GM10266 (cell line): Measurements from ENCODE around the gene ZNF846.
"Not testable (repeated sequence)": the region's sequence is repeated elsewhere in the genome, so short reads cannot be mapped to it uniquely, and the experiment has no call there.

Experiments used
- DNase-seq: peaks from one replicate; pipeline ENCODE4 v3.0.0; 2012; ENCODE audit errors: extremely low spot score
- TF ChIP-seq, protein P1 (sequence below): IDR thresholded peaks from 2 replicates; pipeline ENCODE4 v1.5.1; 2012; ENCODE audit warnings: mild to moderate bottlenecking, low read depth; ENCODE audit not compliant: control insufficient read depth, insufficient read depth; ENCODE audit errors: missing control alignments

Gene ZNF846

DNA sequence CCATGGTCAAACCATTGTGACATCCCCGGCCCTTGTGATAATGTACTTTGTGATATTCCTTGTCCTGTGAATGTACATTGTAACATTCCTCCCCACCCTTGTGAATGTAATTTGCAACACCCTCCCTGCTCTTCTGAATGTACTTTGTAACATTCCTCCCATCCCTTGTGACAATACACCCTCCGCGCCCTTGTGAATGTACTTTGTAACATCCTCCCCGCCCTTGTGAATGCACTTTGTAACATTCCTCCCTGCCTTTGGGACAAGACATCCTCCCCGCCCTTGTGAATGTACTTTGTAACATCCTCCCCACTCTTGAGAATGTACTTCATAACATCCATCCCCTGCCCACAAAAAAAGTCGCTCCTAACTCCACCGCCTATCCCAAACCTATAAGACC lies 17.1 kb downstream of the ZNF846 start:
- TF ChIP-seq, protein P1, sequence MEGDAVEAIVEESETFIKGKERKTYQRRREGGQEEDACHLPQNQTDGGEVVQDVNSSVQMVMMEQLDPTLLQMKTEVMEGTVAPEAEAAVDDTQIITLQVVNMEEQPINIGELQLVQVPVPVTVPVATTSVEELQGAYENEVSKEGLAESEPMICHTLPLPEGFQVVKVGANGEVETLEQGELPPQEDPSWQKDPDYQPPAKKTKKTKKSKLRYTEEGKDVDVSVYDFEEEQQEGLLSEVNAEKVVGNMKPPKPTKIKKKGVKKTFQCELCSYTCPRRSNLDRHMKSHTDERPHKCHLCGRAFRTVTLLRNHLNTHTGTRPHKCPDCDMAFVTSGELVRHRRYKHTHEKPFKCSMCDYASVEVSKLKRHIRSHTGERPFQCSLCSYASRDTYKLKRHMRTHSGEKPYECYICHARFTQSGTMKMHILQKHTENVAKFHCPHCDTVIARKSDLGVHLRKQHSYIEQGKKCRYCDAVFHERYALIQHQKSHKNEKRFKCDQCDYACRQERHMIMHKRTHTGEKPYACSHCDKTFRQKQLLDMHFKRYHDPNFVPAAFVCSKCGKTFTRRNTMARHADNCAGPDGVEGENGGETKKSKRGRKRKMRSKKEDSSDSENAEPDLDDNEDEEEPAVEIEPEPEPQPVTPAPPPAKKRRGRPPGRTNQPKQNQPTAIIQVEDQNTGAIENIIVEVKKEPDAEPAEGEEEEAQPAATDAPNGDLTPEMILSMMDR: no peak
- DNase-seq: no peak

DNA sequence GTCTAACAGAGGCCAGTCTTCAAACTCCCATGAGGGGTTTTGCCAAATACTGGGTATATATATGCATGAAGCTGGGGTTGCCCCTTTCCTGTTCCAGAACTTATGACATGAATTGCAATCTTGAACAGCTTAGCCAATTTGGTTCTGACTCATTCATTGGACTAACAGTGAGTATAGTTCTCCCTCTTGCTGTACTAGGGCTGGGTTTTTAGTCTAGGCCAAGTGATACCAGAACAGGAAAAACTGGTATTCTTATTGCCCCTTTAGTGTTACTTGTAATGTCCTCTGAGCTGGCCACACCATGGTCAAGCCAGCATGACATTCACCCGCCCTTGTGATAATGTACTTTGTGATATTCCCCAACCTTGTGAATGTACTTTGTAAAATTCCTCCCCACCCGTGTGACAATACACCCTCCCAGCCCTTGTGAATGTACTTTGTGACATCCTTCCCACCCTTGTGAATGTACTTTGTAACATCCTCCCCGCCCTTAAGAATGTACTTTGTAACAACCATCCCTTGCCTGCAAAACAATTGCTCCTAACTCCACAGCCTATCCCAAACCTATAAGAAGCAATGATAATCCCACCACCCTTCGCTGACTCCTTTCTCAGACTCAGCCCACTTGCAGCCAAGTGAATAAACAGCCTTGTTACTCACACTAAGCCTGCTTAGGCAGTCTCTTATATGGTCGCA lies 26.9 kb downstream of the ZNF846 start:
- DNase-seq: no peak

DNA sequence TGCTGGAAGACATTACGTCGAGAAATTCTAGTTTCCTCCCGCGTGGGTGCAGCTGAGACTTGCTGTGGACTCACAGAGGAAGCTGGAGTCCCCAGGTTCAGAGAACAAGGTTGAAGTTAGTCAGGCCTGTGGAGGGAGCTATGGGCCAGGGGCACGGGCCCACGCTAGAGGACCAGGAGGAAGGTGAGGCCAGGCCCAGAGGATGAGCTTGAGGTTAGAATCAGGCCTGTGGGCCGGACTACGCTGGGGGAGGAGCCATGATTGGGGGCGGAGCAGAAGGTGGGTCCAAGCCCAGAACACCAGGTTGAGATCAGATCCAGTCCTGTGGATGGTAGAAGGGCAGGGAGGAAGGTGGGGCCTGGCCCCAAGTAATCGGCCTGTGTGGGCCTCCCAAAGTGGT lies 32.6 kb downstream of the ZNF846 start:
- TF ChIP-seq, protein P1: no peak
- DNase-seq: no peak

More for the DNA sequence above, 26.9 kb downstream of the ZNF846 start:
- TF ChIP-seq, protein P1: no peak

DNA sequence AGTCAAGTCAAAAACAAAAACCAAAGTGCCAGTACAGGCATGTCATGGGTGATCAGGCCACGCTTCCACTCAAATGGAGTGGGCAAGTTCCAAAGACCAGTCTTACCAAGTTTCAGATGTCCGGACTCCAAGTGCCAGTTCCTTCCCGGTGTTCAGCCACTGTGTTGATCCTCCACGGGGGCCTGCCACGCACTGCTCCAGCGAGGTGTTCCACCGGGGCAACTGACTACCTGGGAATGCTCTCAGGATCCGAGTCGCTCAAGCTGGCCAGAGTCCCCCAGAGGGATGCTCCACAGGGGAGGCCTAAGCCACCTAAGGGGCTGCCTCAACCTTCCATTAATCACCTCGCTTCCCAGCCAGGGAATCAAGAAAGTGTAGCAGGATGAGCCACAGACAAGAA lies 38.5 kb downstream of the ZNF846 start:
- DNase-seq: not testable (repeated sequence)

- no peak for DNase-seq
- TF ChIP-seq, protein P1: no peak
Measured at GRCh38 chr19:9729162-9729561, 39.4 kb downstream of the ZNF846 start.

DNA sequence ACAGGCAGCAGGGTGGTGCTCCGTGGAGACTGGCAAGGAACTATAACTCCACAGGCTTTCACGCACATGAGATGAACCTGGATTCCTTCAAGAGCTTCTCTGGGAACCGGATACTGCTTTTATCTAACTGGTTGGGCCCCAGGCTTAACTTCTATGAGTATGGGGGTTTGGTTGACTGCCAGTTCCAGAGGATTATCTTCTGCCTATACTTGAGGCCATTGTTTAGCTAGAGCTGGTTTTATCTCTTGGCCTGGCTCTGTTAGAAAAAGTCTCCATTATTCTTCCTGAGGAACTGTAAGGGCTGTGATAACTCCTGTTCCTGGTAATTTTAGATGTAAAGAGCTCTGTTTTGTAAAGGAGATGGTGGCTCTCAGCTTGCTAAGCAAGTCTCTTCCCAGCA lies 40.9 kb downstream of the ZNF846 start:
- TF ChIP-seq, protein P1: no peak
- no peak for DNase-seq

DNA sequence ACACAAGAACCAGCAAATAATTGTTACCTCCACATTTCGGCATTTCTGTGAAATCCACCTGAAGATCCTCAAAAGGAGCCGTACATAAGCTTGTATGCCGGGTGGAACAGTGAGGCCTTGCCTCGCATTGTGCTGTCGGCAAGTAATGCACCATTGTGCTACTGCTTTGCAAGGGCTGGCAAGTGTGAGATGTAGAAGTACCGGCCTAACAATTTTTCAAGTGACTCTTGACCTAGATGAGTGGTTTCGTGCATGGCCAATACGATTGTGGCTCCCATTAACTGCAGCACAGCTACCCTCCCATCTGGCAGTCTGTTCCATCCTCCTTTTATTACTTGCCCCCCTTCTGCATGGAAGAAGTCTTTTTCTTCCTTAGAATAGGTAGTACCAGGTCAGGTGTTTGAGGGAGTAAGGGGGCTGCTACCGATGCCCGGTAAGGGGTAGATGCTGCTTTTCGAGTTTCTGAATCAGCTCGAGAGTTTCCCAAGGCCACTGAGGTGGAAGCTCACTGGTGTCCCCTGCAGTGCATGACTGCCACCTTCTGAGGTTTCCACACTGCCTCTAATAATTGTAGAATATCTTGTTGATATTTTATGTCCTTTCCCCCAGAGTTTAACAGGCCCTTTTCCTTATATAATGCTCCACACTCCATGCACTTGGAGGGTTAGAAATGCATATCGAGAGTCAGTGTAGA lies 42.9 kb downstream of the ZNF846 start:
- DNase-seq: not testable (repeated sequence)

DNA sequence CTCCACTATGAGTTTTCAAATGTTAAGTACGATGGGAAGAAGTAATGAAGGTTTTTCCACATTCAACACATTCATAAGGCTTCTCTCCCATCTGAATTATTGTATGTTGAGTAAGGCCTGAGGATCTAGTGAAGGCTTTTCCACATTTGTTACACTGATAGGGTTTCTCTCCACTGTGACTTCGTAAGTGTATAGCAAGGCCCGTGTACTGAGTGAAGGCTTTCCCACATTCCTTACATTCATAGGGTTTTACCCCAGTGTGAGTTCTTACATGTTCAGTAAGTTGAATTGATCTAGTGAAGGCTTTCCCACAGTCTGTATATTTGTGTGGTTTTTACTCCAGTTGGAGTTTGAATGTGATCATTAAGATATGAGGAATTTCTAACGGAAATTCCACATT lies 44.4 kb downstream of the ZNF846 start:
- no peak for DNase-seq
- TF ChIP-seq, protein P1: no peak
